Measurements from ENCODE around the gene PGM2L1.

Gene PGM2L1

DNA sequence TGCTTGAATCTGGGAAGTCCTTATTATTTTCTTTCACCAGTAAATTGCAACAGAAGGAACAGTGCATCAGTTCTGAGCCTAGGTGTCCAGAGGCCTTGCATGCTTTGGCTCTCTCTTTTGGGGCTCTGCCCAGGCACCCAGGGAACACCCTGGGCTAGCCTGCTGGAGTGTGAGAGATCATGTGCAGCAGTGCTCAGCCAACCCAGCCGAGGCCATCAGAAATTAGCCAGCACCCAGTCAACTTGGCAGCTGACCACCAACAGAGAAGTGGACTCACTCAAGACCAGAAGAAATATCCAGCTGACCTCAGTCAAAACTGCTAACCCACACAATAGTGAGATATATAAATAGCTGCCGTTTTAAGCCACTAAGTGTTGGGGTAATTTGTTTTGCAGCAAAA is 75.6 kb downstream of the PGM2L1 start:
- TF ChIP-seq, protein P1, sequence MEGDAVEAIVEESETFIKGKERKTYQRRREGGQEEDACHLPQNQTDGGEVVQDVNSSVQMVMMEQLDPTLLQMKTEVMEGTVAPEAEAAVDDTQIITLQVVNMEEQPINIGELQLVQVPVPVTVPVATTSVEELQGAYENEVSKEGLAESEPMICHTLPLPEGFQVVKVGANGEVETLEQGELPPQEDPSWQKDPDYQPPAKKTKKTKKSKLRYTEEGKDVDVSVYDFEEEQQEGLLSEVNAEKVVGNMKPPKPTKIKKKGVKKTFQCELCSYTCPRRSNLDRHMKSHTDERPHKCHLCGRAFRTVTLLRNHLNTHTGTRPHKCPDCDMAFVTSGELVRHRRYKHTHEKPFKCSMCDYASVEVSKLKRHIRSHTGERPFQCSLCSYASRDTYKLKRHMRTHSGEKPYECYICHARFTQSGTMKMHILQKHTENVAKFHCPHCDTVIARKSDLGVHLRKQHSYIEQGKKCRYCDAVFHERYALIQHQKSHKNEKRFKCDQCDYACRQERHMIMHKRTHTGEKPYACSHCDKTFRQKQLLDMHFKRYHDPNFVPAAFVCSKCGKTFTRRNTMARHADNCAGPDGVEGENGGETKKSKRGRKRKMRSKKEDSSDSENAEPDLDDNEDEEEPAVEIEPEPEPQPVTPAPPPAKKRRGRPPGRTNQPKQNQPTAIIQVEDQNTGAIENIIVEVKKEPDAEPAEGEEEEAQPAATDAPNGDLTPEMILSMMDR (conservative IDR thresholded peaks at IDR 0.05; ENCODE audit: low read depth) = no peak
- ChIA-PET CTCF (no interaction called here), POLR2A (ENCODE audit: low non-redundant PET) (no interaction called here)
- H3K27ac ChIP-seq = no peak overlapping the region
- no peak for DNase-seq (ENCODE audit: low spot score)

DNA sequence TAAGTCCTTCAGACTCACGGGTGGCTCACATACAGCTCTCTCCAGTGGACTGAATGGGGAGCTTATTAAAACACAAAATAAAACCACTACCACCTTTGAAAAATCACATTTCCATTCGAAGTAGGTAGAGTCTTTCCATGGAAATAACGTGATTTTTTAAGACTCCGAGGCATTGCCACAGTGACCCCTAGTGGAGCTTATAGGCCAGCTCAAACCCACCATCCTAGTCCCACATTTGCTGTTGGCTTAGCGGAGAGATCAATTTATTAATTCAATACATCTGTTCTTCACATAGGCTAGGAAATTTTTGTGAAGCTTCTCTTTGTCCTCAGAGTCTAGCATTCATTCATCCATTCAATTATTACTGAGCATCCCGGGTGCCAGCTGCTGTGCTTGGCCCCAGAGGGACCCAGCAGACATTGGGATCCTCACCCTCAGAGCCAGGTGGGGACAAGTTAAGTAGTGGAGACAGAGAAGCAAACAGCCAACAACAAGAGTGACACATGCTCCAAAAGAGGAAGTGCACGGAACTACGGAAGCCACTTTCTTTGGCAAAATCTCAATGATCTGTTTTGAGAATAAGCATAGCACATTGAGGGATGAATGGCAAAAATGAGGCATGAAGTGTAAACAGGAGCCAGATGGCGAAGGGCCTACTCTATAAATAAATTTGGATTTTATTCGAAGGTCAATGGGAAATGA is 76.6 kb downstream of the PGM2L1 start:
- H3K27ac ChIP-seq = no peak overlapping the region
- ChIA-PET CTCF (interaction anchor here (0.6 to 0.7 kb wide), 2 partner anchors 144 to 1830 kb away, joined by 3 to 4 read pairs; no protein-coding TSS in a partner anchor), POLR2A (ENCODE audit: low non-redundant PET) (no interaction called here)
- TF ChIP-seq, protein P1 (conservative IDR thresholded peaks at IDR 0.05; ENCODE audit: low read depth) = no peak; the same call in 1 of the 2 replicates
- no peak for DNase-seq (ENCODE audit: low spot score)

DNA sequence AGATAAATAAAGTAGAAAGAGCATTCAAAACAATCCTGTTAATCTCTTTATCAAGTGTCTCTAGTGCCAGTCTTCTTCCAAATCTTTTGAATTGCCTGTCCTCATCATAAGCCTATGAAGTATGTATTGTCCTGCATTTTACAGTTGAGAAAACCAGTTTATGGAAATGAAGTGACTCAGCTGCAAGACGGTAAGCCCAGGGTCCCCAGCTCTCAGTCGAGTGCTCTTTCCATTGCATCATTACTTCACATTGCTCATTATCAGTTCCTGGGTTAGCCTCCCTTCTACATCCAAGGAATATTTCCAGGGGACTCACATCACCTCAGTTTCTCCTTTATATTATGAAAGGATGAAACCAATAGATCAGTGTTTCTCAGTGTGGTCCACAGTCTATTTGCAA is 77.7 kb downstream of the PGM2L1 start:
- POLR2A ChIA-PET (ENCODE audit: low non-redundant PET) = no interaction called here
- TF ChIP-seq, protein P1 (conservative IDR thresholded peaks at IDR 0.05; ENCODE audit: low read depth) = no peak
- DNase-seq (ENCODE audit: low spot score) = no peak
- CTCF ChIA-PET = no interaction called here
- peak overlapping the region; percentile 87; the same call in 1 of the 2 replicates for H3K27ac ChIP-seq

DNA sequence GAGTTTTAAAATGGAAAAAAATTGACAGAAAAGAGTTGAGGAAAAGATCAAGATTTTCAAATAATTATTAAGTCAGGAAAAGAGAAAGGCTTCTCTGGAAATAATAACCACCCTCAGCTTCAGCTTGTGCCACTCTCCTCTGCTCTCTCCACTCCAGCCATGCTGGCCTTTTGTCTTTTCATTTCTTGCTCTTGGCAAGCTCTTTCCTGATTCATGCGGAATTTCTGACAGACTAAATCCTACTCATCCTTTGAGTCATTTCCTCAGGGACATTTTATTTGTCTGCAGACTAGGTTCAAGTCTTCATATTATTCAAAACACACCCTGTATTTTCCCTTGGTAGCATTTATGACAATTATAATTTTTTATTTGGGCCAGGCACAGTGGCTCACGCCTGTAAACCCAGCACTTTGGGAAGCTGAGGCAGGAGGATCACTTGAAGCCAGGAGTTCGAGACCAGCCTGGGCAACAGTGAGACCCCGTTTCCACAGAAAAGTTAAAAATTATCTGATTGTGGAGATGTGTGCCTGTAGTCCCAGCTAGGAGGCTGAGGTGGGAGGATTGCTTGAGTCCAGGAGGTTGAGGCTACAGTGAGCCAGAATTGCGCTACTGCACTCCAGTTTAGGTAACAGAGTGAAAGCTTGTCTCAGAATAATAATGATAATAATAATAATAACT is 79.0 kb downstream of the PGM2L1 start:
- peak overlapping the region; percentile 87 for H3K27ac ChIP-seq
- ChIA-PET POLR2A (ENCODE audit: low non-redundant PET) (no interaction called here), CTCF (no interaction called here)
- DNase-seq (ENCODE audit: low spot score) = peak; percentile 59
- TF ChIP-seq, protein P1 (conservative IDR thresholded peaks at IDR 0.05; ENCODE audit: low read depth) = no peak

DNA sequence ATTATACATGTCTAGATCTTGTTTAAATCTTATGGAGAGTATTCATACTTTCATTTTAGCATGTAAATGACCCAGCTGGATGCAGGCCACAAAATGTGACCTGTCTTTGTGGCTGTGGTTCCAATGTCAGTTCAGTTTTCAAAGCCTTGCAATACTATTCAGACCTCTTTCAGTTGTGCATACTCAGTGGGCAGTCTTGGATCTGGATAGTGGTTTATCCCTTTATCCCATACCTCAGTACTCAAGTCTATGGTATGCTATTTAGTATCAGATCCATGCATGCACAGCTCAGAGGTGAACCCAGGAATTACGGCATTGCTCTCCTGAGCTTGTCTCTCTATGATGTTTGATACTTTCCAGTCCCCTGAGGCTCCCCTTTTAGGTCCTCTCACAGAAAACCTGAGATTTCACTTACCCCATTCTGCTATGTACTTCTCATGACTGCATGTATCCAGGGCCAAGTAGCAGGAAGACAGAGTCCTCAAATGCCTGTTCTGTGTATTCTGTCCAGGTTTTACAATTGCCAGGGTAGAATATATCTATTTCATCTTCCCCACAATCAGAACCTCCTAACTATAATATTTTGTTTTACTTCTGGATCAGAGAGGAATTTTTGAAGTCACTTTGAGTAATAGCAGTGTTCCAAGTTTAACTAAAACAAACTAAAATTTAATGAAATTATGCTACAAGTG is 79.8 kb downstream of the PGM2L1 start:
- TF ChIP-seq, protein P1 (conservative IDR thresholded peaks at IDR 0.05; ENCODE audit: low read depth) = no peak
- ChIA-PET POLR2A (ENCODE audit: low non-redundant PET) (no interaction called here), CTCF (no interaction called here)
- no peak for DNase-seq (ENCODE audit: low spot score)
- no peak overlapping the region for H3K27ac ChIP-seq

DNA sequence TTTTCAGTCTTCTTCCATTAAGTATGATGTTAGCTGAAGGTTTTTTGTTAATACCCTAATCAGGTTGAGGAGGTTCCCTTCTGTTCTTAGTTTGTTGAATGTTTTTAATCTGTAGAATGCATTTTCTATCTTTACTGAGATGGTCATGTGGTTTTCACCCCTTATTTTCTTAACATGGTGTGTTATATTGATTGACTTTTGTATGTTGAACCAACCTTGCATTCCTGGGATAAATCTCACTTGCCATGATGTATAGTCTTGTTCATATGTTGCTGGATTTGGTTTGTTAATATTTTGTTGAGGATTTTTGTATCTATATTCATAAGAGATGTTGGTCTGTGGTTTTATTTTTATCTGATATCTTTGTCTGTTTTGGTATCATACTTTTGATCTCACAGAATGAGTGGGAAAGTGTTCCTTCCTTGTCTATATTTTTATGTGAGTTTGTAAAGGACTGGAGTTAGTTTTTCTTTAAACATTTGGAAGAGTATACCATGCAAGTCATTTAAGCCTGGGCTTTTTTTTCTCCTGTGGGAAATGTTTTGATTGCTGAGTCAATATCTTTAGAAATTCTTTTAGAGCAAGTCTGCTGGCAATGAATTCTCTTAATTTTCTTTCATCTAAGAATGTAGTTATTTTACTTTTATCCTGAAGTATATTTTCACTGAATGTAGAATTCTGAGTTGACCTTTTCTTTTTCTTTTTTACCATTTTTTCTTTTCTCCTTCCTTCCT is 81.3 kb downstream of the PGM2L1 start:
- POLR2A ChIA-PET (ENCODE audit: low non-redundant PET) = no interaction called here
- no peak overlapping the region for H3K27ac ChIP-seq
- CTCF ChIA-PET = no interaction called here
- TF ChIP-seq, protein P1 (conservative IDR thresholded peaks at IDR 0.05; ENCODE audit: low read depth) = no peak
- DNase-seq (ENCODE audit: low spot score) = no peak

Measured in RWPE1 (cell line).